ENCODE results near the gene CTBS. TPM values are rescaled to one million over a fixed set of nuclear protein-coding genes. Genes with fewer than 3 reads are reported as not detected.

The CTBS gene
- total RNA-seq, 1 experiment from 2014 or later = 10.1 TPM

GRCh38 chr1:84582802-84583587 lies 8.8 kb upstream of the CTBS start:
- peaks cover 20% of the 10 kb centered on the region for H3K9me3 Mint-ChIP-seq
- H3K36me3 Mint-ChIP-seq = peaks cover 14% of the 10 kb centered on the region
- TF ChIP-seq MAX (CRISPR knock-in tag; IDR thresholded peaks at IDR 0.05) = no peak
- TF ChIP-seq ZBTB21 (CRISPR knock-in tag; IDR thresholded peaks at IDR 0.05; ENCODE audit: borderline replicate concordance) = no peak
- no peak for TF ChIP-seq TEAD1 (CRISPR knock-in tag; IDR thresholded peaks at IDR 0.05)
- TF ChIP-seq JAZF1 (CRISPR knock-in tag; IDR thresholded peaks at IDR 0.05) = no peak
- no peak for TF ChIP-seq NR1H2 (CRISPR knock-in tag; IDR thresholded peaks at IDR 0.05)
- TF ChIP-seq GTF2I (CRISPR knock-in tag; conservative IDR thresholded peaks at IDR 0.05) = no peak
- no peak for TF ChIP-seq MYBL2 (CRISPR knock-in tag; IDR thresholded peaks at IDR 0.05)
- TF ChIP-seq, protein P1, sequence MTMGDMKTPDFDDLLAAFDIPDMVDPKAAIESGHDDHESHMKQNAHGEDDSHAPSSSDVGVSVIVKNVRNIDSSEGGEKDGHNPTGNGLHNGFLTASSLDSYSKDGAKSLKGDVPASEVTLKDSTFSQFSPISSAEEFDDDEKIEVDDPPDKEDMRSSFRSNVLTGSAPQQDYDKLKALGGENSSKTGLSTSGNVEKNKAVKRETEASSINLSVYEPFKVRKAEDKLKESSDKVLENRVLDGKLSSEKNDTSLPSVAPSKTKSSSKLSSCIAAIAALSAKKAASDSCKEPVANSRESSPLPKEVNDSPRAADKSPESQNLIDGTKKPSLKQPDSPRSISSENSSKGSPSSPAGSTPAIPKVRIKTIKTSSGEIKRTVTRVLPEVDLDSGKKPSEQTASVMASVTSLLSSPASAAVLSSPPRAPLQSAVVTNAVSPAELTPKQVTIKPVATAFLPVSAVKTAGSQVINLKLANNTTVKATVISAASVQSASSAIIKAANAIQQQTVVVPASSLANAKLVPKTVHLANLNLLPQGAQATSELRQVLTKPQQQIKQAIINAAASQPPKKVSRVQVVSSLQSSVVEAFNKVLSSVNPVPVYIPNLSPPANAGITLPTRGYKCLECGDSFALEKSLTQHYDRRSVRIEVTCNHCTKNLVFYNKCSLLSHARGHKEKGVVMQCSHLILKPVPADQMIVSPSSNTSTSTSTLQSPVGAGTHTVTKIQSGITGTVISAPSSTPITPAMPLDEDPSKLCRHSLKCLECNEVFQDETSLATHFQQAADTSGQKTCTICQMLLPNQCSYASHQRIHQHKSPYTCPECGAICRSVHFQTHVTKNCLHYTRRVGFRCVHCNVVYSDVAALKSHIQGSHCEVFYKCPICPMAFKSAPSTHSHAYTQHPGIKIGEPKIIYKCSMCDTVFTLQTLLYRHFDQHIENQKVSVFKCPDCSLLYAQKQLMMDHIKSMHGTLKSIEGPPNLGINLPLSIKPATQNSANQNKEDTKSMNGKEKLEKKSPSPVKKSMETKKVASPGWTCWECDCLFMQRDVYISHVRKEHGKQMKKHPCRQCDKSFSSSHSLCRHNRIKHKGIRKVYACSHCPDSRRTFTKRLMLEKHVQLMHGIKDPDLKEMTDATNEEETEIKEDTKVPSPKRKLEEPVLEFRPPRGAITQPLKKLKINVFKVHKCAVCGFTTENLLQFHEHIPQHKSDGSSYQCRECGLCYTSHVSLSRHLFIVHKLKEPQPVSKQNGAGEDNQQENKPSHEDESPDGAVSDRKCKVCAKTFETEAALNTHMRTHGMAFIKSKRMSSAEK (CRISPR knock-in tag; IDR thresholded peaks at IDR 0.05; ENCODE audit: borderline replicate concordance) = no peak
- no peak for TF ChIP-seq FOXP1 (CRISPR knock-in tag; IDR thresholded peaks at IDR 0.05; ENCODE audit: borderline replicate concordance)
- no peak for TF ChIP-seq PRRX2 (CRISPR knock-in tag; IDR thresholded peaks at IDR 0.05)
- no peak for TF ChIP-seq E2F4 (CRISPR knock-in tag; IDR thresholded peaks at IDR 0.05; ENCODE audit: borderline replicate concordance, low read depth)
- no peak for TF ChIP-seq GRHL2 (CRISPR knock-in tag; IDR thresholded peaks at IDR 0.05; ENCODE audit: insufficient replicate concordance, severe bottlenecking)
- TF ChIP-seq ELF4 (CRISPR knock-in tag; IDR thresholded peaks at IDR 0.05; ENCODE audit: low read depth) = no peak
- no peak for TF ChIP-seq IRF2 (CRISPR knock-in tag; IDR thresholded peaks at IDR 0.05; ENCODE audit: borderline replicate concordance, low read depth)
- ChIA-PET CTCF (interaction anchor here (0.9 to 1.9 kb wide), 6 partner anchors 22 to 175 kb away, joined by 3 to 6 read pairs (median 4); partner anchors contain the start of genes GNG5 and SPATA1), POLR2A (no interaction called here)
- peak; percentile 72 for ATAC-seq
- H3K27me3 Mint-ChIP-seq (ENCODE audit: low read depth) = no peaks in the 10 kb centered on the region; the same call in 1 of the 2 replicates
- H3K4me3 Mint-ChIP-seq = no peak overlapping the region
- no peak for DNase-seq (ENCODE audit: low spot score)
- peak overlapping the region; percentile 70 for H3K27ac Mint-ChIP-seq
- H3K4me1 Mint-ChIP-seq = peaks cover 36% of the 10 kb centered on the region

DNA sequence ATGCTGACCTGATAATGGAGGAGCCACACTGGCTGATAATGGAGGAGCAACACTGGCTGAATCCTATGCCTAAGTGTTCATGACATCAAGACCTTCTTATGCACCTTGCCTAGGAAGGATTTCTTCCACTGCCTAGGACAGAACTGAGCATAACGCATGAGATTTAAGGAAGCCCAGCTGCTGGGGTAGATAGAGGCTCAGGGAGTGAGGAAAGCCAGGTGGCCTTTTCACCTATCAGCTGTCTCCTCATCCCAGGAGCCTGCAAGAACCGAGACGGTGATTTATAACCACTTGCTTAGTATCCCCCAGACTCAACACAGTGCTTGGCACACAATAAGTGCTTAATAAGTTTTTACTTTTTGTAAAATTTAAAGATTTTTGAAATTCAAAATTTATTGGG lies 7.4 kb upstream of the CTBS start:
- H3K36me3 Mint-ChIP-seq = peaks cover 14% of the 10 kb centered on the region

More for the DNA sequence above, 7.4 kb upstream of the CTBS start:
- no peak overlapping the region for H3K4me3 Mint-ChIP-seq
- POLR2A ChIA-PET = no interaction called here
- TF ChIP-seq ARID4B (CRISPR knock-in tag; IDR thresholded peaks at IDR 0.05; ENCODE audit: borderline replicate concordance) (no peak), MXD4 (CRISPR knock-in tag; IDR thresholded peaks at IDR 0.05; ENCODE audit: borderline replicate concordance) (no peak)
- CTCF ChIA-PET = no interaction called here
- ATAC-seq = no peak
- H3K27me3 Mint-ChIP-seq (ENCODE audit: low read depth) = no peaks in the 10 kb centered on the region; the same call in 1 of the 2 replicates
- no peak for DNase-seq (ENCODE audit: low spot score)
- peaks cover 20% of the 10 kb centered on the region for H3K9me3 Mint-ChIP-seq
- no peak overlapping the region for H3K27ac Mint-ChIP-seq
- peaks cover 37% of the 10 kb centered on the region for H3K4me1 Mint-ChIP-seq

Measured in WTC11 (cell line).